A673 (cell line): ENCODE results near the gene DRD2. TPM values are rescaled to one million over a fixed set of nuclear protein-coding genes. Genes with fewer than 3 reads are reported as not detected.

Experiments used
- BruUV-seq: library from RNA; stranded (reverse); fragments of 400-500 nt; replicated peaks from 2 replicates; lab custom pipeline; 2021; lab: Mats Ljungman, UMichigan
- CTCF ChIA-PET: fragments of 300-600 bp; sonication (Branson Sonifier 250); formaldehyde crosslinking; loops from one replicate; lab custom pipeline; 2022; ENCODE audit warnings: antibody characterized with exemption; lab: Charles Lee
- POLR2A ChIA-PET: fragments of 300-600 bp; sonication (Branson Sonifier 250); formaldehyde crosslinking; loops from one replicate; lab custom pipeline; 2022; ENCODE audit warnings: antibody characterized with exemption; ENCODE audit not compliant: low non-redundant PET; lab: Charles Lee
- DNase-seq: peaks from one replicate; pipeline ENCODE4 v3.0.0-alpha.2; 2015; ENCODE audit warnings: low spot score
- H3K27ac ChIP-seq: fragments of 200-600 bp; sonication (generic); 2 replicates; pipeline ENCODE4 v1.5.1; 2016; ENCODE audit warnings: mixed run types, low read depth, mild to moderate bottlenecking, mixed read lengths, antibody characterized with exemption, low read length; ENCODE audit not compliant: poor library complexity, severe bottlenecking
- H3K27me3 ChIP-seq: fragments of 200-600 bp; sonication (generic); replicated peaks from 2 replicates; pipeline ENCODE4 v1.6.1; 2017; ENCODE audit warnings: mixed run types, low read depth, mild to moderate bottlenecking, mixed read lengths, antibody characterized with exemption, low read length; ENCODE audit not compliant: insufficient read depth, poor library complexity
- H3K36me3 ChIP-seq: fragments of 200-600 bp; sonication (generic); 2 replicates; pipeline ENCODE4 v1.6.1; 2016; ENCODE audit warnings: mixed run types, mild to moderate bottlenecking, mixed read lengths, antibody characterized with exemption, low read length; ENCODE audit not compliant: insufficient read depth, poor library complexity, severe bottlenecking
- H3K4me1 ChIP-seq: fragments of 200-600 bp; sonication (generic); 2 replicates; pipeline ENCODE4 v1.6.1; 2017; ENCODE audit warnings: mixed run types, mild to moderate bottlenecking, mixed read lengths, antibody characterized with exemption, low read length; ENCODE audit not compliant: insufficient read depth, poor library complexity, severe bottlenecking
- H3K4me3 ChIP-seq: fragments of 200-600 bp; sonication (generic); 2 replicates; pipeline ENCODE4 v1.5.1; 2016; ENCODE audit warnings: low read depth, mixed run types, mild to moderate bottlenecking, mixed read lengths, low read length; ENCODE audit not compliant: poor library complexity, severe bottlenecking
- H3K9me3 ChIP-seq: fragments of 200-600 bp; sonication (generic); 2 replicates; pipeline ENCODE4 v1.6.1; 2016; ENCODE audit warnings: mixed run types, low read depth, mild to moderate bottlenecking, mixed read lengths, antibody characterized with exemption, low read length; ENCODE audit not compliant: poor library complexity, severe bottlenecking
- CTCF ChIP-seq: fragments of 300-800, 200-600 bp; sonication (generic); conservative IDR thresholded peaks from 2 replicates; pipeline ENCODE4 v1.5.1; 2017; ENCODE audit warnings: low read depth, mild to moderate bottlenecking, antibody characterized with exemption, low read length, moderate library complexity, mixed read lengths
- EZH2 ChIP-seq: fragments of 200-600 bp; sonication (generic); IDR thresholded peaks from 2 replicates; pipeline ENCODE4 v1.6.1; 2017; ENCODE audit warnings: borderline replicate concordance, low read depth, mild to moderate bottlenecking, mixed read lengths, antibody characterized with exemption, low read length; ENCODE audit not compliant: poor library complexity, severe bottlenecking
- intact Hi-C: fragments of 100-400 bp; cut with micrococcal nuclease; formaldehyde crosslinking; loops from one replicate; pipeline ENCODE4 v1.10.0; 2022; ENCODE audit not compliant: unreplicated experiment
- total RNA-seq: library from RNA; stranded (reverse); gene quantifications from 2 replicates; pipeline ENCODE4 v1.2.3, GENCODE V29; 2021

DRD2 gene
- total RNA-seq, 1 experiment from 2014 or later: 0.39 TPM

GRCh38 chr11:113373306-113373705 lies 101.9 kb downstream of the DRD2 start:
- CTCF ChIA-PET: no interaction called here
- no peak for DNase-seq

GRCh38 chr11:113372309-113372708 lies 102.9 kb downstream of the DRD2 start:
- CTCF ChIA-PET: interaction anchor here (0.6 kb wide), 1 partner anchor 246 kb away, joined by 5 read pairs; no protein-coding TSS in a partner anchor
- TF ChIP-seq CTCF (peak; percentile 42; the same call in 1 of the 2 replicates), EZH2 (no peak)
- BruUV-seq: no TSS peak
- no peaks in the 10 kb centered on the region for H3K36me3 ChIP-seq
- H3K4me1 ChIP-seq: no peaks in the 10 kb centered on the region
- no peaks in the 10 kb centered on the region for H3K27me3 ChIP-seq
- H3K9me3 ChIP-seq: no peaks in the 10 kb centered on the region
- H3K27ac ChIP-seq: no peak overlapping the region
- no peak overlapping the region for H3K4me3 ChIP-seq
- POLR2A ChIA-PET: no interaction called here
- DNase-seq: no peak
- intact Hi-C loops: no loop called here

More at GRCh38 chr11:113373306-113373705, 101.9 kb downstream of the DRD2 start:
- H3K27me3 ChIP-seq: no peaks in the 10 kb centered on the region
- H3K4me3 ChIP-seq: no peak overlapping the region
- no peaks in the 10 kb centered on the region for H3K9me3 ChIP-seq
- no peak overlapping the region for H3K27ac ChIP-seq
- POLR2A ChIA-PET: no interaction called here
- TF ChIP-seq EZH2 (no peak), CTCF (no peak)
- no peaks in the 10 kb centered on the region for H3K4me1 ChIP-seq
- BruUV-seq: no TSS peak
- H3K36me3 ChIP-seq: no peaks in the 10 kb centered on the region
- intact Hi-C loops: no loop called here

- no peaks in the 10 kb centered on the region for H3K4me1 ChIP-seq
- H3K27ac ChIP-seq: no peak overlapping the region
- POLR2A ChIA-PET: no interaction called here
- no peaks in the 10 kb centered on the region for H3K36me3 ChIP-seq
- DNase-seq: no peak
- TF ChIP-seq EZH2 (no peak), CTCF (no peak)
- CTCF ChIA-PET: no interaction called here
- no peaks in the 10 kb centered on the region for H3K9me3 ChIP-seq
- no peaks in the 10 kb centered on the region for H3K27me3 ChIP-seq
- BruUV-seq: no TSS peak
- intact Hi-C loops: no loop called here
- H3K4me3 ChIP-seq: no peak overlapping the region
Observed at GRCh38 chr11:113370634-113371033, 104.6 kb downstream of the DRD2 start.
